ENCODE data around the gene ANAPC2.

Gene ANAPC2

GRCh38 chr9:137147091-137147792, 41.1 kb downstream of the ANAPC2 start:
- no peak overlapping the region for H3K4me3 ChIP-seq (ENCODE audit: low read depth in 1 of 2, low read length in 1 of 2)
- no peaks in the 10 kb centered on the region for H3K9me3 ChIP-seq
- TF ChIP-seq CTCF (IDR thresholded peaks at IDR 0.05), result no peak
- H3K36me3 ChIP-seq, result no peaks in the 10 kb centered on the region
- H3K27ac ChIP-seq, result no peak overlapping the region
- peaks cover 77% of the 10 kb centered on the region for H3K27me3 ChIP-seq
- peaks cover 0 to 4% of the 10 kb centered on the region in 2 experiments for H3K4me1 ChIP-seq (ENCODE audit: control insufficient read depth in 1 of 2, insufficient read depth in 1 of 2, low read depth in 1 of 2, low read length in 1 of 2)

- Histone ChIP-seq H3K9me3 (no peaks in the 10 kb centered on the region), H3K4me3 (ENCODE audit: low read depth in 1 of 2, low read length in 1 of 2) (no peak overlapping the region), H3K36me3 (no peaks in the 10 kb centered on the region), H3K27ac (no peak overlapping the region), H3K4me1 (ENCODE audit: control insufficient read depth in 1 of 2, insufficient read depth in 1 of 2, low read depth in 1 of 2, low read length in 1 of 2) (peaks cover 0 to 4% of the 10 kb centered on the region in 2 experiments), H3K27me3 (peaks cover 79% of the 10 kb centered on the region)
- TF ChIP-seq CTCF (IDR thresholded peaks at IDR 0.05), result no peak
Measured at GRCh38 chr9:137146527-137146918, 41.8 kb downstream of the ANAPC2 start.

- H3K27ac ChIP-seq, result no peak overlapping the region
- H3K9me3 ChIP-seq, result no peaks in the 10 kb centered on the region
- H3K4me1 ChIP-seq (ENCODE audit: control insufficient read depth in 1 of 2, insufficient read depth in 1 of 2, low read depth in 1 of 2, low read length in 1 of 2), result peaks cover 0 to 4% of the 10 kb centered on the region in 2 experiments
- TF ChIP-seq CTCF (IDR thresholded peaks at IDR 0.05), result no peak
- H3K27me3 ChIP-seq, result peaks cover 83% of the 10 kb centered on the region
- no peaks in the 10 kb centered on the region for H3K36me3 ChIP-seq
- no peak overlapping the region for H3K4me3 ChIP-seq (ENCODE audit: low read depth in 1 of 2, low read length in 1 of 2)
Measured at GRCh38 chr9:137145731-137146526, 42.4 kb downstream of the ANAPC2 start.

GRCh38 chr9:137143459-137143858, 44.9 kb downstream of the ANAPC2 start:
- H3K27me3 ChIP-seq, result peaks cover 89% of the 10 kb centered on the region
- H3K4me3 ChIP-seq (ENCODE audit: low read depth in 1 of 2, low read length in 1 of 2), result no peak overlapping the region
- no peak for TF ChIP-seq CTCF (IDR thresholded peaks at IDR 0.05)
- no peaks in the 10 kb centered on the region for H3K36me3 ChIP-seq
- no peaks in the 10 kb centered on the region for H3K4me1 ChIP-seq (ENCODE audit: control insufficient read depth in 1 of 2, insufficient read depth in 1 of 2, low read depth in 1 of 2, low read length in 1 of 2)
- H3K27ac ChIP-seq, result no peak overlapping the region
- H3K9me3 ChIP-seq, result no peaks in the 10 kb centered on the region

- H3K27ac ChIP-seq, result no peak overlapping the region
- H3K27me3 ChIP-seq, result peaks cover 89% of the 10 kb centered on the region
- H3K4me3 ChIP-seq (ENCODE audit: low read depth in 1 of 2, low read length in 1 of 2), result no peak overlapping the region
- no peaks in the 10 kb centered on the region for H3K4me1 ChIP-seq (ENCODE audit: control insufficient read depth in 1 of 2, insufficient read depth in 1 of 2, low read depth in 1 of 2, low read length in 1 of 2)
- no peaks in the 10 kb centered on the region for H3K9me3 ChIP-seq
- H3K36me3 ChIP-seq, result no peaks in the 10 kb centered on the region
- no peak for TF ChIP-seq CTCF (IDR thresholded peaks at IDR 0.05)
Measured at GRCh38 chr9:137141976-137142936, 46.1 kb downstream of the ANAPC2 start.

Measured in neutrophil (primary cell).